SK-N-SH (cell line): ENCODE data around the gene CPA4. TPM values are rescaled to one million over a fixed set of nuclear protein-coding genes. Genes with fewer than 3 reads are reported as not detected.

Experiments
- CTCF ChIA-PET: fragments of 300-600, 350-600 bp; formaldehyde crosslinking; extraction: SDS; loops from one replicate; lab custom pipeline; 2021; lab: Yijun Ruan, JAX
- POLR2A ChIA-PET: fragments of 350-600 bp; sonication (Branson Sonifier 250); formaldehyde crosslinking; extraction: SDS; loops from one replicate; lab custom pipeline; 2020; ENCODE audit warnings: antibody characterized with exemption, inconsistent platforms; lab: Yijun Ruan, JAX
- DNase-seq: peaks from one replicate; pipeline ENCODE4 v3.0.0; 2012
- H2AFZ ChIP-seq: fragments of 200-600 bp; sonication (generic); 2 replicates; pipeline ENCODE4 v1.8.1; 2016; ENCODE audit warnings: antibody characterized with exemption, mild to moderate bottlenecking, low read depth
- H3F3A ChIP-seq: fragments of 200-600 bp; sonication (generic); replicated peaks from 2 replicates; pipeline ENCODE3; 2016; ENCODE audit warnings: antibody characterized with exemption, mild to moderate bottlenecking; ENCODE audit not compliant: insufficient read depth
- H3K27ac ChIP-seq, 2 experiments: fragments of 200-500 bp in 1 of 2; fragments of 200-600 bp in 1 of 2; sonication (Bioruptor generic) in 1 of 2; sonication (generic), shearing (Covaris generic) in 1 of 2; 2 replicates each; pipeline versions ENCODE4 v1.5.1 to v1.6.1; 2014 to 2016; ENCODE audit warnings: low read depth in 2 of 2, inconsistent platforms in 1 of 2, low read length in 1 of 2, mild to moderate bottlenecking in 1 of 2, mixed read lengths in 1 of 2
- H3K27me3 ChIP-seq: fragments of 200-600 bp; sonication (generic), shearing (Covaris generic); 2 replicates; pipeline ENCODE4 v1.6.1; 2016; ENCODE audit warnings: mixed run types; ENCODE audit not compliant: insufficient read depth
- H3K36me3 ChIP-seq, 2 experiments: fragments of 200-500 bp in 1 of 2; fragments of 200-600 bp in 1 of 2; sonication (Bioruptor generic) in 1 of 2; sonication (generic) in 1 of 2; replicated peaks in 1 of 2; 2 replicates each; pipeline versions ENCODE3 to v1.5.1; 2014 to 2016; ENCODE audit warnings: low read length in 1 of 2, mild to moderate bottlenecking in 1 of 2; ENCODE audit not compliant: insufficient read depth in 2 of 2, control insufficient read depth in 1 of 2
- H3K4me1 ChIP-seq, 2 experiments: fragments of 200-500 bp in 1 of 2; fragments of 200-600 bp in 1 of 2; sonication (Bioruptor generic) in 1 of 2; sonication (generic), shearing (Covaris generic) in 1 of 2; 2 replicates each; pipeline versions ENCODE4 v1.5.1 to v1.6.1; 2014 to 2016; ENCODE audit warnings: low read depth in 1 of 2, low read length in 1 of 2, mixed run types in 1 of 2; ENCODE audit not compliant: insufficient read depth in 2 of 2, control insufficient read depth in 1 of 2
- H3K4me2 ChIP-seq: fragments of 200-600 bp; sonication (generic), shearing (Covaris generic); 2 replicates; pipeline ENCODE4 v1.6.1; 2017; ENCODE audit warnings: mixed run types
- H3K4me3 ChIP-seq, 2 experiments: fragments of 200-500 bp in 1 of 2; fragments of 200-600 bp in 1 of 2; sonication (Bioruptor generic) in 1 of 2; sonication (generic), shearing (Covaris generic) in 1 of 2; 2 replicates each; pipeline versions ENCODE4 v1.5.1 to v1.8.1; 2014 to 2016; ENCODE audit warnings: low read depth in 2 of 2, inconsistent platforms in 1 of 2, low read length in 1 of 2, mild to moderate bottlenecking in 1 of 2, mixed read lengths in 1 of 2, moderate library complexity in 1 of 2
- H3K79me2 ChIP-seq: fragments of 200-600 bp; sonication (generic); 2 replicates; pipeline ENCODE4 v1.8.1; 2017; ENCODE audit warnings: mild to moderate bottlenecking; ENCODE audit not compliant: insufficient read depth
- H3K9ac ChIP-seq: fragments of 200-600 bp; sonication (generic); 2 replicates; pipeline ENCODE4 v1.6.1; 2017; ENCODE audit warnings: mixed run types
- H3K9me2 ChIP-seq: fragments of 200-600 bp; sonication (generic); 2 replicates; pipeline ENCODE4 v1.6.1; 2017; ENCODE audit warnings: mixed run types
- H3K9me3 ChIP-seq: fragments of 200-600 bp; sonication (generic); 2 replicates; pipeline ENCODE4 v1.6.1; 2017; ENCODE audit warnings: mixed run types, mild to moderate bottlenecking, moderate library complexity
- H4K20me1 ChIP-seq: fragments of 200-600 bp; sonication (generic); 2 replicates; pipeline ENCODE4 v1.6.1; 2017; ENCODE audit warnings: mild to moderate bottlenecking, mixed run types; ENCODE audit not compliant: insufficient read depth
- CHD2 ChIP-seq: fragments of 150-350 bp; IDR thresholded peaks from 2 replicates; pipeline ENCODE4 v1.6.1; 2018; ENCODE audit warnings: low read length; ENCODE audit not compliant: partially characterized antibody
- CTCF ChIP-seq: fragments of 200-600 bp; sonication (generic); IDR thresholded peaks from 2 replicates; pipeline ENCODE4 v1.6.1; 2017; ENCODE audit warnings: antibody characterized with exemption, mild to moderate bottlenecking, moderate library complexity
- EP300 ChIP-seq, 2 experiments: IDR thresholded peaks; 2 replicates each; pipeline versions ENCODE4 v1.4.0 to v1.6.1; 2012; ENCODE audit warnings: borderline replicate concordance in 1 of 2, low read depth in 1 of 2, low read length in 1 of 2
- EZH2phosphoT487 ChIP-seq: fragments of 200-600 bp; sonication (generic); IDR thresholded peaks from 2 replicates; pipeline ENCODE4 v1.6.1; 2017; ENCODE audit warnings: low read depth, mixed run types, mild to moderate bottlenecking, antibody characterized with exemption, moderate library complexity, borderline replicate concordance
- FOSL2 ChIP-seq: IDR thresholded peaks from 2 replicates; pipeline ENCODE4 v1.4.0; 2012; ENCODE audit warnings: low read depth, mild to moderate bottlenecking, moderate library complexity, borderline replicate concordance
- FOXJ3 ChIP-seq: sonication (generic); formaldehyde crosslinking; IDR thresholded peaks from 2 replicates; pipeline ENCODE4 v1.5.1; 2020; ENCODE audit warnings: mild to moderate bottlenecking, missing genetic modification reagents
- IRF3 ChIP-seq: fragments of 150-350 bp; IDR thresholded peaks from 2 replicates; pipeline ENCODE4 v1.6.1; 2016; ENCODE audit warnings: mild to moderate bottlenecking, low read depth, low read length
- MXI1 ChIP-seq: IDR thresholded peaks from 2 replicates; pipeline ENCODE4 v1.6.1; 2012; ENCODE audit warnings: mild to moderate bottlenecking, low read depth, low read length, improper control_type of control experiment
- NRF1 ChIP-seq: IDR thresholded peaks from 2 replicates; pipeline ENCODE4 v1.6.1; 2012; ENCODE audit warnings: low read depth, mild to moderate bottlenecking, low read length
- POLR2AphosphoS5 ChIP-seq: IDR thresholded peaks from 2 replicates; pipeline ENCODE4 v1.6.1; 2012; ENCODE audit warnings: low read depth, low read length
- RAD21 ChIP-seq: IDR thresholded peaks from 2 replicates; pipeline ENCODE4 v1.6.1; 2012; ENCODE audit warnings: mild to moderate bottlenecking, low read length
- RXRA ChIP-seq: IDR thresholded peaks from 2 replicates; pipeline ENCODE4 v1.4.0; 2012; ENCODE audit warnings: low read depth, mild to moderate bottlenecking, borderline replicate concordance
- SMC3 ChIP-seq: IDR thresholded peaks from 2 replicates; pipeline ENCODE4 v1.6.1; 2012; ENCODE audit warnings: low read depth, low read length, improper control_type of control experiment
- TCF12 ChIP-seq: IDR thresholded peaks from 2 replicates; pipeline ENCODE4 v1.4.0; 2012
- USF1 ChIP-seq: IDR thresholded peaks from 2 replicates; pipeline ENCODE4 v1.4.0; 2012; ENCODE audit warnings: low read depth, borderline replicate concordance
- WGBS: methylation state at CpG from one replicate; pipeline ENCODE4 v1.1.6; 2017; ENCODE audit warnings: low lambda C conversion rate; 5-methylcytosine and 5-hydroxymethylcytosine counted together
- polyA plus RNA-seq, 3 experiments: library from polyadenylated mRNA; depleted of rRNA; stranded (reverse); fragments of >200 nt; gene quantifications; 2 replicates each; pipeline ENCODE4 v1.2.3, GENCODE V29; 2012

The CPA4 gene
- polyA plus RNA-seq, 1 of the 3 experiments (the other 2 are of a cell fraction): 176 TPM

- TF ChIP-seq EZH2phosphoT487: no peak
- TF ChIP-seq USF1: no peak
- TF ChIP-seq CHD2: no peak
These were observed 26.0 kb upstream of the CPA4 start (continued) for GRCh38 chr7:130266961-130267321.

- no peaks in the 10 kb centered on the region for H4K20me1 ChIP-seq
- H2AFZ ChIP-seq: no peak overlapping the region
- H3K27me3 ChIP-seq: no peaks in the 10 kb centered on the region
- no peaks in the 10 kb centered on the region for H3K79me2 ChIP-seq
- POLR2A ChIA-PET: no interaction called here
- H3K9ac ChIP-seq: no peak overlapping the region
- TF ChIP-seq TCF12 (no peak), FOXJ3 (CRISPR knock-in tag) (no peak), FOSL2 (no peak), NRF1 (no peak), SMC3 (no peak), MXI1 (no peak), POLR2AphosphoS5 (no peak), EP300 (IDR thresholded peaks at IDR 0.05; ENCODE audit: borderline replicate concordance in 1 of 2, low read depth in 1 of 2, low read length in 1 of 2) (no peak), RXRA (no peak), IRF3 (no peak), CTCF (no peak), RAD21 (no peak)
- TF ChIP-seq, all 33 proteins: peak for 0
- no peaks in the 10 kb centered on the region for H3K9me2 ChIP-seq
- no peaks in the 10 kb centered on the region for H3F3A ChIP-seq
- H3K4me1 ChIP-seq: no peaks in the 10 kb centered on the region; a peak in 1 of 4 replicates
- no peak overlapping the region for H3K4me2 ChIP-seq
- no peak for DNase-seq
- H3K27ac ChIP-seq: no peak overlapping the region
- CTCF ChIA-PET: interaction anchor here (0.6 to 3.8 kb wide), 6 partner anchors 9 to 197 kb away, joined by 3 to 17 read pairs (median 4); partner anchors contain the start of gene CPA4
- H3K9me3 ChIP-seq: no peaks in the 10 kb centered on the region
- no peak overlapping the region for H3K4me3 ChIP-seq
- 76% methylated on average over 6 of the region's 6 CpGs for WGBS
- H3K36me3 ChIP-seq: no peaks in the 10 kb centered on the region
These were observed 24.3 kb upstream of the CPA4 start for GRCh38 chr7:130268463-130269317.
